PFSK-1 (cell line): ENCODE measurements around the gene PIH1D1.

ENCODE experiments used
- FOXP2 ChIP-seq: optimal IDR thresholded peaks from 2 replicates; pipeline ENCODE3; 2011; ENCODE audit warnings: borderline replicate concordance, control low read depth, inconsistent platforms; ENCODE audit not compliant: insufficient read depth; ENCODE audit errors: extremely low read length, extremely low read depth
- POLR2AphosphoS5 ChIP-seq: IDR thresholded peaks from 2 replicates; pipeline ENCODE4 v1.6.1; 2012; ENCODE audit warnings: low read depth, mild to moderate bottlenecking, control low read depth, low read length, moderate library complexity
- REST ChIP-seq, 2 experiments: IDR thresholded peaks; 2 replicates each; pipeline versions ENCODE4 v1.6.1 to v1.8.0; 2011 to 2012; ENCODE audit warnings: low read depth in 2 of 2, low read length in 2 of 2, control low read depth in 1 of 2, inconsistent platforms in 1 of 2, mild to moderate bottlenecking in 1 of 2, moderate library complexity in 1 of 2; ENCODE audit not compliant: insufficient read depth in 1 of 2
- SIN3A ChIP-seq: IDR thresholded peaks from 2 replicates; pipeline ENCODE4 v1.6.1; 2012; ENCODE audit warnings: mild to moderate bottlenecking, low read length, moderate library complexity, borderline replicate concordance; ENCODE audit not compliant: insufficient read depth
- TAF1 ChIP-seq: IDR thresholded peaks from 2 replicates; pipeline ENCODE4 v1.6.1; 2012; ENCODE audit warnings: low read length, control low read depth, borderline replicate concordance; ENCODE audit not compliant: insufficient read depth

PIH1D1 gene

DNA sequence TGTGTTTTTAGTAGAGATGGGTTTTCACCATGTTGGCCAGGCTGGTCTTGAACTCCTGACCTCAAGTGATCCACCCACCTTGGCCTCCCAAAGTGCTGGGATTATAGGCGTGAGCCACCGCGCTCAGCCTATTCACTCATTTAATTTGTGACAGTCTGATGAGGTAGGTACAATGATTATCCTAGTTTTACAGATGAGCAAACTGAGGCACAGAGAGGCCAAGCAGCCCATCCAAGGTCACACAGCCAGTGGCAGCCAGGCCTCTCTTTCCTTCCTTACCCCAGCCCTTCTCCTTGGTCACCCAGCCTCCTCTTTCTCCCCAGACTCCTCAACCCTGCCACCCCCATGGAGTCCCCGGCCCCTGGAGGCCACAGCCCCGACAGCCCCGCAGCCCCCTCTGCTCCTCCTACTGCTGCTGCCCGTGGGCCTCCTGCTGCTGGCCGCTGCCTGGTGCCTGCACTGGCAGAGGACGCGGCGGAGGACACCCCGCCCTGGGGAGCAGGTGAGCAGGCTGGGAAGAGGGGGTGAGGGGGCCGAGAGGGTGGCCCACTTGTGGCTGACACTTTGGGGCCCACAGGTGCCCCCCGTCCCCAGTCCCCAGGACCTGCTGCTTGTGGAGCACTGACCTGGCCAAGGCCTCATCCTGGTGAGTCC is 28.5 kb upstream of the PIH1D1 start:
- no peak for TF ChIP-seq SIN3A

GRCh38 chr19:49475995-49476880 is 24.6 kb upstream of the PIH1D1 start:
- TF ChIP-seq TAF1 (no peak), FOXP2 (no peak), SIN3A (no peak), POLR2AphosphoS5 (no peak), REST (IDR thresholded peaks at IDR 0.05; ENCODE audit: insufficient read depth in 1 of 2, low read depth in 2 of 2, low read length in 2 of 2) (no peak)

DNA sequence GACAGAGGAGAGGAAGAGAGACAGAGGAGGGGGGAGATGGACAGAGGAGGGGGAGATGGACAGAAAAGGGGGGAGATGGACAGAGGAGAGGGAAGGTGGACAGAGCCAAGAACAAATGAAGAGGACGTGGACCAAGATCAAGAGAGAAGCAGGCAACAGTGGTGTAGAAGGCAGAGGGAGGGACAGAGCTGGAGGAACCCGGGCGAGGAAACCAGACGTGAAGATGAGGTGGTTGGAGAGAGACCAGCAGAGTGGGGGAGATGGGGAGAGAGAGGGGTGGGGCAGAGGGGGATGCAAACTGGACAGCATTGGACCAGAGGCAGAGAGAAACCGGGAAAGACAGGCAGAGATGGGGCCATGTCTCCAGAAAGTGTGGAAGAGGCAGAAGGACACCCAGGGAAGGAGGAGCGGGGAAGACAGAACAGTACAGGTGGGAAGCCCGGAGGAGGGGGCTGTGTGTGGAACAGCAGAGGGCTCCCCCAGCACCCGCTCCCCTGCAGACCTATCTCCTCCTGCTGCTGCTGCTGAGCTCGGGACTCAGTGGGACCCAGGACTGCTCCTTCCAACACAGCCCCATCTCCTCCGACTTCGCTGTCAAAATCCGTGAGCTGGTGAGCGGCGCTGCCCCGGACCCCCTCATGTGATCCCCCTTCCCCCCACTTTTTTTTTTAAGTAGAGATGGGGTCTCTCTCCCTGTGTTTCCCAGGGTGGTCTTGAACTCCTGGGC is 23.7 kb upstream of the PIH1D1 start:
- TF ChIP-seq FOXP2 (no peak), REST (IDR thresholded peaks at IDR 0.05; ENCODE audit: insufficient read depth in 1 of 2, low read depth in 2 of 2, low read length in 2 of 2) (no peak), SIN3A (no peak), POLR2AphosphoS5 (no peak), TAF1 (no peak)

GRCh38 chr19:49474542-49474924 is 22.9 kb upstream of the PIH1D1 start:
- TF ChIP-seq REST (IDR thresholded peaks at IDR 0.05; ENCODE audit: insufficient read depth in 1 of 2, low read depth in 2 of 2, low read length in 2 of 2) (no peak), TAF1 (peak; percentile 32; the same call in 1 of the 2 replicates), POLR2AphosphoS5 (no peak), SIN3A (no peak), FOXP2 (no peak)

DNA sequence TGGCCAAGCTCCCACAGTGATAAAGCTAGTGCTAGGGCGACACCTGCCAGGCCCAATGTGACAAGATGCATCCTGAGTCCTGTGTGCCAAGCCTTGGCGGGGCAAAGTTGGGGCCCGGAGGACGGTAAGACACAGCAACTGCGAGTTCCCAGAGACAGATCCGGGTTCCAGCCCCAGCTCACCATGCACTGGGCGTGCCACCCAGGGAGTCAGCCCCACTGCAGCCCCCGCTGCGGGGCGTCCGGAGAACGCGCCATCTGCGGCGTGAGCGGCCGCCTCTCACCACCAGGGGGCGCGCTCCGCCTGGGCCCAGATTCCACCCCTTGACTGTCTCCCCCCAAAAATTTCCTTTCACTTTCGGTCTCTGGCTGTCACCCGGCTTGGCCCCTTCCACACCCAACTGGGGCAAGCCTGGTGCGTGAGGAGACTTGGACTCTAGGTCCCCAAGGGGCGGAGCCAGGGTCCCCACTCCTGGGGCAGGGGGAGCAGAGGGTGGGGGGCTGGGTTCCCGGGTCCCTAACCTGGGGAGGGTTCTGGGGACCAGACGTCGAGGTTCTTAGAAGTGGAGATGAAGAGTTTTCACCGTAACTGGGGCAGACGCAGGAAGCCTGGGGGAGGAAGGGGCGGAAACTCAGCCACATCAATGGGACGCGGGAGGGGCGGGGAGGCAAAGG is 22.4 kb upstream of the PIH1D1 start, which contains the start of gene FLT3LG:
Gene FLT3LG (plus strand): TSS at position 348 of the 674 bp plus-strand sequence. CDS start 425 bp downstream, outside the sequence.
- TF ChIP-seq REST (IDR thresholded peaks at IDR 0.05; ENCODE audit: insufficient read depth in 1 of 2, low read depth in 2 of 2, low read length in 2 of 2) = no peak
- TF ChIP-seq FOXP2 = peak; percentile 46
